Measurements from ENCODE around the gene EHD4.

EHD4 gene

GRCh38 chr15:41891946-41892345 lies 80.4 kb downstream of the EHD4 start:
- in situ Hi-C loops (cut with HindIII; ENCODE audit: low sequenced_read_pairs): loop anchor here (25.0 kb wide), 1 partner anchor 105 kb away; no protein-coding TSS in a partner anchor
- DNase-seq (ENCODE audit: low read depth): no peak
- no peak for TF ChIP-seq CTCF (IDR thresholded peaks at IDR 0.05; ENCODE audit: low read depth, low read length, missing control alignments)
- H3K4me3 ChIP-seq (ENCODE audit: low read depth, low read length): no peak overlapping the region

GRCh38 chr15:41891226-41891625 lies 81.1 kb downstream of the EHD4 start:
- in situ Hi-C loops (cut with HindIII; ENCODE audit: low sequenced_read_pairs): loop anchor here (25.0 kb wide), 1 partner anchor 104 kb away; no protein-coding TSS in a partner anchor
- DNase-seq (ENCODE audit: low read depth): no peak
- no peak for TF ChIP-seq CTCF (IDR thresholded peaks at IDR 0.05; ENCODE audit: low read depth, low read length, missing control alignments)
- no peak overlapping the region for H3K4me3 ChIP-seq (ENCODE audit: low read depth, low read length)

GRCh38 chr15:41890050-41890690 lies 82.2 kb downstream of the EHD4 start:
- no peak for DNase-seq (ENCODE audit: low read depth)
- no peak for TF ChIP-seq CTCF (IDR thresholded peaks at IDR 0.05; ENCODE audit: low read depth, low read length, missing control alignments)
- in situ Hi-C loops (cut with HindIII; ENCODE audit: low sequenced_read_pairs): loop anchor here (25.0 kb wide), 1 partner anchor 103 kb away; no protein-coding TSS in a partner anchor

GRCh38 chr15:41888662-41889253 lies 83.6 kb downstream of the EHD4 start:
- TF ChIP-seq CTCF (IDR thresholded peaks at IDR 0.05; ENCODE audit: low read depth, low read length, missing control alignments): no peak
- no peak for DNase-seq (ENCODE audit: low read depth)
- in situ Hi-C loops (cut with HindIII; ENCODE audit: low sequenced_read_pairs): loop anchor here (25.0 kb wide), 1 partner anchor 101 kb away; no protein-coding TSS in a partner anchor
- H3K4me3 ChIP-seq (ENCODE audit: low read depth, low read length): no peak overlapping the region

More at GRCh38 chr15:41890050-41890690, 82.2 kb downstream of the EHD4 start:
- no peak overlapping the region for H3K4me3 ChIP-seq (ENCODE audit: low read depth, low read length)

- DNase-seq (ENCODE audit: low read depth): no peak
- in situ Hi-C loops (cut with HindIII; ENCODE audit: low sequenced_read_pairs): loop anchor here (25.0 kb wide), 1 partner anchor 101 kb away; no protein-coding TSS in a partner anchor
- TF ChIP-seq CTCF (IDR thresholded peaks at IDR 0.05; ENCODE audit: low read depth, low read length, missing control alignments): no peak
- H3K4me3 ChIP-seq (ENCODE audit: low read depth, low read length): no peak overlapping the region
Observed at GRCh38 chr15:41887893-41888292, 84.5 kb downstream of the EHD4 start.

- in situ Hi-C loops (cut with HindIII; ENCODE audit: low sequenced_read_pairs): loop anchor here (25.0 kb wide), 1 partner anchor 100 kb away; no protein-coding TSS in a partner anchor
- no peak overlapping the region for H3K4me3 ChIP-seq (ENCODE audit: low read depth, low read length)
- no peak for DNase-seq (ENCODE audit: low read depth)
- TF ChIP-seq CTCF (IDR thresholded peaks at IDR 0.05; ENCODE audit: low read depth, low read length, missing control alignments): no peak
Observed at GRCh38 chr15:41887161-41887560, 85.2 kb downstream of the EHD4 start.

Data from astrocyte of the cerebellum (primary cell).